OCI-LY7 (cell line): ENCODE results near the gene DNM3. TPM values are rescaled to one million over a fixed set of nuclear protein-coding genes. Genes with fewer than 3 reads are reported as not detected.

Experiments
- BruUV-seq: library from RNA; stranded (reverse); fragments of 400-500 nt; replicated peaks from 2 replicates; lab custom pipeline; 2021; lab: Mats Ljungman, UMichigan
- CTCF ChIA-PET: fragments of 300-600 bp; sonication (Branson Sonifier 250); formaldehyde crosslinking; loops from one replicate; lab custom pipeline; 2022; ENCODE audit warnings: antibody characterized with exemption; ENCODE audit not compliant: unreplicated experiment; lab: Charles Lee
- POLR2A ChIA-PET: fragments of 300-600 bp; sonication (Branson Sonifier 250); formaldehyde crosslinking; loops from one replicate; lab custom pipeline; 2022; ENCODE audit warnings: antibody characterized with exemption; lab: Charles Lee
- DNase-seq: peaks from one replicate; pipeline ENCODE4 v3.0.0-alpha.2; 2015; ENCODE audit warnings: low spot score
- H2AFZ ChIP-seq: fragments of 200-600 bp; sonication (generic), shearing (Covaris generic); 2 replicates; pipeline ENCODE4 v1.6.1; 2014; ENCODE audit warnings: mild to moderate bottlenecking, antibody characterized with exemption, low read length, moderate library complexity
- H3K27ac ChIP-seq: fragments of 200-600 bp; sonication (generic); 2 replicates; pipeline ENCODE4 v1.5.1; 2014; ENCODE audit warnings: mixed run types, low read depth, mild to moderate bottlenecking, moderate library complexity, low read length, inconsistent platforms; ENCODE audit not compliant: poor library complexity, severe bottlenecking
- H3K36me3 ChIP-seq: fragments of 200-600 bp; sonication (generic); 2 replicates; pipeline ENCODE4 v1.6.1; 2014; ENCODE audit warnings: mild to moderate bottlenecking, antibody characterized with exemption, low read length, moderate library complexity, mixed read lengths; ENCODE audit not compliant: insufficient read depth
- H3K4me1 ChIP-seq: fragments of 200-600 bp; sonication (generic); 2 replicates; pipeline ENCODE4 v1.5.1; 2014; ENCODE audit warnings: mild to moderate bottlenecking, low read length; ENCODE audit not compliant: insufficient read depth, poor library complexity, severe bottlenecking
- H3K4me2 ChIP-seq: fragments of 200-600 bp; sonication (generic); 2 replicates; pipeline ENCODE4 v1.6.1; 2014; ENCODE audit warnings: mild to moderate bottlenecking, low read length
- H3K4me3 ChIP-seq: fragments of 200-600 bp; sonication (generic); 2 replicates; pipeline ENCODE4 v1.5.1; 2014; ENCODE audit warnings: mild to moderate bottlenecking, low read depth, low read length; ENCODE audit not compliant: poor library complexity, severe bottlenecking
- H3K79me2 ChIP-seq: fragments of 200-600 bp; sonication (generic); 2 replicates; pipeline ENCODE4 v1.6.1; 2016; ENCODE audit warnings: low read depth, mild to moderate bottlenecking, low read length, moderate library complexity, mixed read lengths; ENCODE audit not compliant: insufficient read depth
- H3K9me2 ChIP-seq: fragments of 200-600 bp; sonication (generic); 2 replicates; pipeline ENCODE4 v1.6.1; 2016; ENCODE audit warnings: mild to moderate bottlenecking, low read length, mixed read lengths; ENCODE audit not compliant: insufficient read depth
- H3K9me3 ChIP-seq: fragments of 200-600 bp; sonication (generic); 2 replicates; pipeline ENCODE4 v1.6.1; 2014; ENCODE audit warnings: mild to moderate bottlenecking, mixed run types, low read length, mixed read lengths
- H4K20me1 ChIP-seq: fragments of 200-600 bp; sonication (generic); 2 replicates; pipeline ENCODE4 v1.6.1; 2014; ENCODE audit warnings: mild to moderate bottlenecking, antibody characterized with exemption, low read length, moderate library complexity, mixed read lengths; ENCODE audit not compliant: insufficient read depth
- EZH2phosphoT487 ChIP-seq: fragments of 200-600 bp; sonication (generic); IDR thresholded peaks from 2 replicates; pipeline ENCODE4 v1.6.1; 2018; ENCODE audit warnings: low read depth, borderline replicate concordance, mild to moderate bottlenecking, mixed run types, antibody characterized with exemption, low read length, moderate library complexity, mixed read lengths
- intact Hi-C: fragments of 100-400 bp; cut with micrococcal nuclease; formaldehyde crosslinking; loops from one replicate; pipeline ENCODE4 v1.10.0; 2022; ENCODE audit not compliant: unreplicated experiment
- total RNA-seq, 2 experiments: library from RNA; depleted of rRNA in 1 of 2; stranded (reverse); fragments of >200 nt in 1 of 2; shearing (Covaris generic) in 1 of 2; gene quantifications; 2 replicates each; pipeline ENCODE4 v1.2.3, GENCODE V29; 2014 to 2022
- TF ChIP-seq, protein P1 (sequence below): fragments of 200-600 bp; sonication (generic); conservative IDR thresholded peaks from 2 replicates; pipeline ENCODE4 v1.5.1; 2014; ENCODE audit warnings: mild to moderate bottlenecking, antibody characterized with exemption, low read length, moderate library complexity, mixed read lengths

Gene DNM3
- total RNA-seq, 2 experiments from 2014 or later = 0.47 to 0.61 TPM

DNA sequence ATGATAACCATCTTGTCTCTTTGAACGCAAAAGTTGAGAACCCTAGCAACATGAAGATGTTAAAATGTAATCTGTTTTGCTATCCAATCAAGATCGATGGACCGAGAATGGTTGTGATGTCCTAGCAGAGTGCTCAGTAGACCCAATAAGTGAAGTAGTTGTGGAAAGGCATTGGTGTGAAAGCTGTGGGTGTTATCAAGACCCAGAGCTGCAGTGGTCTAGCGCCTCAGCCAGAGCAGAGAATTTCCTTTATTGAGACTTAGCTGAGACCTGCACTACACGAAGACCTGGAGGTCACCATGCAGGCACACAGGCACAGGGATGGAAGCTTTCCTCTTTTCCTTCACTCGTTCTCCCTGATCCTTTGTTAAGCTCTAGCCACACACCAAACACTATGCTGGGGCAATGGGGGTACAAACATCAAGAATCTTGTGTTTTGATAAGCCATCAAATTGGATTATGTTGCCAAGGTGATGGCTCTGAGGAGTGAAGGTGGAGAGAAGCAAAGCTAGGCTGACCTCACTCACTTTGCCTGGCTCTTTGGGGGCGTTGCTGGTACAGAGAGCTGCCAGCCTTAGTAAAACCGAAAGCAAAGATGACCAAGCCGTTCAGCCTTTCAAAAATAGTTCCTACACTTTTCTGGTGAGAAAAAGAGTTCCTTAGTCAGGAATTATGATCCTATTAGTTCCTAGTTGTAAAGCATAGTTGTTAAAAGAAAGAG lies 35.7 kb upstream of the DNM3 start:
- BruUV-seq = no TSS peak
- no peak for TF ChIP-seq EZH2phosphoT487
- TF ChIP-seq, protein P1, sequence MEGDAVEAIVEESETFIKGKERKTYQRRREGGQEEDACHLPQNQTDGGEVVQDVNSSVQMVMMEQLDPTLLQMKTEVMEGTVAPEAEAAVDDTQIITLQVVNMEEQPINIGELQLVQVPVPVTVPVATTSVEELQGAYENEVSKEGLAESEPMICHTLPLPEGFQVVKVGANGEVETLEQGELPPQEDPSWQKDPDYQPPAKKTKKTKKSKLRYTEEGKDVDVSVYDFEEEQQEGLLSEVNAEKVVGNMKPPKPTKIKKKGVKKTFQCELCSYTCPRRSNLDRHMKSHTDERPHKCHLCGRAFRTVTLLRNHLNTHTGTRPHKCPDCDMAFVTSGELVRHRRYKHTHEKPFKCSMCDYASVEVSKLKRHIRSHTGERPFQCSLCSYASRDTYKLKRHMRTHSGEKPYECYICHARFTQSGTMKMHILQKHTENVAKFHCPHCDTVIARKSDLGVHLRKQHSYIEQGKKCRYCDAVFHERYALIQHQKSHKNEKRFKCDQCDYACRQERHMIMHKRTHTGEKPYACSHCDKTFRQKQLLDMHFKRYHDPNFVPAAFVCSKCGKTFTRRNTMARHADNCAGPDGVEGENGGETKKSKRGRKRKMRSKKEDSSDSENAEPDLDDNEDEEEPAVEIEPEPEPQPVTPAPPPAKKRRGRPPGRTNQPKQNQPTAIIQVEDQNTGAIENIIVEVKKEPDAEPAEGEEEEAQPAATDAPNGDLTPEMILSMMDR = no peak
- Histone ChIP-seq H3K4me1 (no peaks in the 10 kb centered on the region), H3K9me3 (no peaks in the 10 kb centered on the region), H3K4me3 (no peak overlapping the region), H4K20me1 (no peaks in the 10 kb centered on the region), H3K36me3 (no peaks in the 10 kb centered on the region), H3K27ac (no peak overlapping the region), H2AFZ (no peak overlapping the region), H3K9me2 (no peaks in the 10 kb centered on the region), H3K4me2 (no peak overlapping the region), H3K79me2 (no peaks in the 10 kb centered on the region)
- ChIA-PET CTCF (no interaction called here), POLR2A (interaction anchor here (1.1 kb wide), 1 partner anchor 979 kb away, joined by 3 read pairs; no protein-coding TSS in a partner anchor)
- intact Hi-C loops = no loop called here
- DNase-seq = no peak

DNA sequence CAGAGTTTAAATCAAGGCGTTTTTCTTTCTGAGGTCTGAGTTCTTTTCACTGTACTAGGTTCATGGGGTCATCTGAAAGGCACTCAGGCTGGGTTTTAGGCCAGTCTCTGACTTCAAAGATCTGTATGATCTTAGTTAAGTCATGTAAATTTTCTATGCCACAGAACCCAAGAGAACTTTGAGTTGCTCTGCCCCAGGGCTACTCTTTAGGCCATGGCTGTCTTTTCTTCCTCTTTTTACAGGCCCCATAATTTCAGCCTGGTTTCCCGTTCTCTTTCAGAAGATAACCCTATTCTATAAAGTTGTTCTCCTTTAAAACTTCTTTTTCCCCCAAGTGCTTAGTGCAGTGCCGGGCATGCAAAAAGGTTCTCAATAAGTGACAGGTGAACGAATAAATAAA lies 33.7 kb upstream of the DNM3 start:
- no TSS peak for BruUV-seq
- TF ChIP-seq EZH2phosphoT487 = no peak
- TF ChIP-seq, protein P1 = no peak
- Histone ChIP-seq H3K4me2 (no peak overlapping the region), H3K27ac (no peak overlapping the region), H3K36me3 (no peaks in the 10 kb centered on the region), H3K4me3 (no peak overlapping the region), H3K9me3 (no peaks in the 10 kb centered on the region), H3K9me2 (no peaks in the 10 kb centered on the region), H2AFZ (no peak overlapping the region), H4K20me1 (no peaks in the 10 kb centered on the region), H3K79me2 (no peaks in the 10 kb centered on the region), H3K4me1 (no peaks in the 10 kb centered on the region)
- ChIA-PET POLR2A (interaction anchor here (1.0 kb wide), 1 partner anchor 9 kb away, joined by 4 read pairs; no protein-coding TSS in a partner anchor), CTCF (no interaction called here)
- no peak for DNase-seq
- intact Hi-C loops = no loop called here

DNA sequence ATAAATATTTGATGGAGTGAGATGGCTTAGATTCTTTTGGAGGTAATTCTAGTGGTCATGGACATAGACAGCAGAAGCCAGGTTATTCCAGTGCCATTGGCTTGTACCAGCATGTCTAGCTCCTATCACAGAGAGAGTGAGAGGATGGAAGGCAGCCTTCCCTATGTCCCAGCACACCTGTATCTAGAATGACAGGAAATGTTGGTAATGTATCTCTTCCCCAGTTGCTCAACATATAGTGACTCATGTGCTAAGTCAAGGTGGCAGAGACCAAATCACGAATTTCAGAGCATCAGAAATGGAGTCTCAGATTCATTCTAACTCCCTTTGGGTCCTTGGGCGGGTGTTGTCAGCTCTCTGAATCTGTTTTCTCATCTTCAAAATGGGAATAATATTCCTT lies 31.5 kb upstream of the DNM3 start:
- Histone ChIP-seq H3K27ac (no peak overlapping the region), H3K9me3 (no peaks in the 10 kb centered on the region), H4K20me1 (no peaks in the 10 kb centered on the region), H3K4me2 (no peak overlapping the region), H3K9me2 (no peaks in the 10 kb centered on the region), H3K4me3 (no peak overlapping the region), H3K79me2 (no peaks in the 10 kb centered on the region), H2AFZ (no peak overlapping the region), H3K4me1 (no peaks in the 10 kb centered on the region), H3K36me3 (no peaks in the 10 kb centered on the region)
- TF ChIP-seq, protein P1 = no peak
- TF ChIP-seq EZH2phosphoT487 = no peak
- BruUV-seq = no TSS peak
- CTCF ChIA-PET = no interaction called here
- intact Hi-C loops = no loop called here
- POLR2A ChIA-PET = interaction anchor here (2.2 kb wide), 1 partner anchor 9 kb away, joined by 5 read pairs; no protein-coding TSS in a partner anchor
- no peak for DNase-seq
